Transverse colon (tissue), 4 donors: ENCODE results near the gene MAB21L2. TPM values are rescaled to one million over a fixed set of nuclear protein-coding genes. Genes with fewer than 3 reads are reported as not detected.
"Not testable (repeated sequence)": the region's sequence is repeated elsewhere in the genome, so short reads cannot be mapped to it uniquely, and the experiment has no call there.

Source experiments
- DNase-seq: peaks from one replicate; pipeline ENCODE4 v3.0.0-alpha.2; 2019
- H3K27ac ChIP-seq, 4 donors: fragments of 200-600 bp; sonication (generic); 2 replicates each; pipeline ENCODE4 v1.5.1; 2016 to 2018; ENCODE audit warnings: inconsistent platforms in 4 of 4
- H3K27me3 ChIP-seq: fragments of 200-600 bp; sonication (generic); 2 replicates; pipeline ENCODE4 v1.5.1; 2017; ENCODE audit warnings: inconsistent platforms
- H3K36me3 ChIP-seq, 4 donors: fragments of 200-600 bp; sonication (generic); 2 replicates each; pipeline ENCODE4 v1.5.1; 2017 to 2019; ENCODE audit warnings: inconsistent platforms in 4 of 4
- H3K4me1 ChIP-seq, 4 donors: fragments of 200-600 bp; sonication (generic); 2 replicates each; pipeline ENCODE4 v1.5.1; 2017 to 2020; ENCODE audit warnings: inconsistent platforms in 4 of 4
- H3K4me3 ChIP-seq, 4 donors: fragments of 200-600 bp; sonication (generic); 1 replicate in 1 of 4; 2 replicates in 3 of 4; pipeline versions ENCODE4 v1.5.1 to v1.6.1; 2017 to 2019; ENCODE audit warnings: inconsistent platforms in 4 of 4
- H3K9me3 ChIP-seq, 2 donors: fragments of 200-600 bp; sonication (generic); 2 replicates each; pipeline ENCODE4 v1.5.1; 2017 to 2019; ENCODE audit warnings: inconsistent platforms in 2 of 2
- CTCF ChIP-seq, 5 experiments: fragments of 200-600 bp in 3 of 5; fragments of 450-650 bp in 2 of 5; sonication (generic) in 3 of 5; IDR thresholded peaks; 1 replicate in 2 of 5; 2 replicates in 3 of 5; pipeline ENCODE4 v1.5.1; 2016 to 2017; ENCODE audit warnings: antibody characterized with exemption in 5 of 5, inconsistent platforms in 3 of 5, mild to moderate bottlenecking in 2 of 5, moderate library complexity in 1 of 5
- EP300 ChIP-seq: sonication (generic); formaldehyde crosslinking; IDR thresholded peaks from one replicate; pipeline ENCODE4 v1.6.1; 2017; ENCODE audit warnings: antibody characterized with exemption, low read depth
- POLR2A ChIP-seq: fragments of 450-650 bp; IDR thresholded peaks from one replicate; pipeline ENCODE4 v1.6.1; 2016; ENCODE audit warnings: antibody characterized with exemption, mild to moderate bottlenecking, moderate library complexity
- POLR2AphosphoS5 ChIP-seq, 3 donors: sonication (generic); formaldehyde crosslinking; IDR thresholded peaks; one replicate each; pipeline ENCODE4 v1.6.1; 2016; ENCODE audit warnings: antibody characterized with exemption in 3 of 3
- WGBS, 2 donors: methylation state at CpG; one replicate each; pipeline ENCODE4 v1.1.5; 2018; ENCODE audit warnings: low coverage in 1 of 2; 5-methylcytosine and 5-hydroxymethylcytosine counted together
- in situ Hi-C, 4 donors: fragments of 200-750 bp; cut with MboI; loops; one replicate each; pipeline versions ENCODE4 v1.15.0 to v1.15.1; 2017; ENCODE audit warnings: low sequenced_read_pairs in 3 of 4, low pct_ligation_motif_present in 1 of 4, low pct_unique_long_range_greater_than_20kb in 1 of 4
- intact Hi-C: fragments of 100-400 bp; cut with DNase I; formaldehyde crosslinking; loops from one replicate; pipeline ENCODE4 v1.15.1; 2023; ENCODE audit warnings: low total_unique reads
- total RNA-seq, 4 donors: library from RNA; depleted of rRNA; stranded (reverse); fragments of >200 nt; gene quantifications; one replicate each; pipeline ENCODE4 v1.1.0, GENCODE V29; 2016

MAB21L2 gene
- total RNA-seq, 4 donors from 2014 or later = 63.0 to 106 (median 78.9) TPM

GRCh38 chr4:150562751-150563150, 19.2 kb upstream of the MAB21L2 start:
- Histone ChIP-seq H3K27me3 (no peaks in the 10 kb centered on the region), H3K9me3 (peaks cover 4 to 7% of the 10 kb centered on the region in 2 donors), H3K36me3 (peaks cover 0 to 3% (median 0%) of the 10 kb centered on the region in 4 donors), H3K4me1 (no peaks in the 10 kb centered on the region), H3K27ac (no peak overlapping the region), H3K4me3 (no peak overlapping the region)
- intact Hi-C loops = no loop called here
- in situ Hi-C loops = no loop called here
- no peak for DNase-seq
- TF ChIP-seq CTCF (IDR thresholded peaks at IDR 0.05) (no peak), EP300 (no peak), POLR2AphosphoS5 (IDR thresholded peaks at IDR 0.05) (no peak), POLR2A (no peak)

DNA sequence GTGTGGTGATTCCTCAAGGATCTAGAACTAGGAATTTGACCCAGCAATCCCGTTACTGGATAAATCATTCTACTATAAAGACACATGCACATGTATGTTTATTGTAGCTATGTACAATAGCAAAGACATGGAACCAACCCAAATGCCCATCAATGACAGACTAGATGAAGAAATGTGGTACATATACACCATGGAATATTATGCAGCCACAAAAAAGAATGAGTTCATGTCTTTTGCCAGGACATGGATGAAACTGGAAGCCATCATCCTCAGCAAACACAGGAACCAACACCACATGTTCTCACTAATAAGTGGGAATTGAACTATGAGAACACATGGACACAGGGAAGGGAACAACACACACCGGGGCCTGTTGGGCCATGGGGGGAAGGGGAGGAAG, 17.0 kb upstream of the MAB21L2 start:
- not testable (repeated sequence) for H3K9me3 ChIP-seq

GRCh38 chr4:150567070-150567469, 14.9 kb upstream of the MAB21L2 start:
- TF ChIP-seq POLR2AphosphoS5 (IDR thresholded peaks at IDR 0.05) = no peak
- TF ChIP-seq POLR2A = no peak
- no peak for TF ChIP-seq EP300
- TF ChIP-seq CTCF (IDR thresholded peaks at IDR 0.05) = no peak
- H3K4me3 ChIP-seq = no peak overlapping the region
- in situ Hi-C loops (no loop called here), intact Hi-C loops (no loop called here)
- peaks cover 0 to 3% (median 0%) of the 10 kb centered on the region in 4 donors for H3K36me3 ChIP-seq
- peaks cover 0 to 14% (median 5%) of the 10 kb centered on the region in 4 donors for H3K4me1 ChIP-seq
- WGBS, 2 donors = 83 to 85% methylated on average over 3 of the region's 3 CpGs
- no peaks in the 10 kb centered on the region for H3K27me3 ChIP-seq
- no peak for DNase-seq
- no peak overlapping the region for H3K27ac ChIP-seq
- H3K9me3 ChIP-seq = peaks cover 4 to 7% of the 10 kb centered on the region in 2 donors

More for the DNA sequence above, 17.0 kb upstream of the MAB21L2 start:
- H3K27me3 ChIP-seq, DNase-seq, H3K36me3 ChIP-seq, H3K4me3 ChIP-seq, in situ Hi-C loops, intact Hi-C loops, H3K27ac ChIP-seq, H3K4me1 ChIP-seq: not testable (repeated sequence)
- 96 to 100% methylated on average over 1 to 2 of the region's 2 CpGs for WGBS, 2 donors

DNA sequence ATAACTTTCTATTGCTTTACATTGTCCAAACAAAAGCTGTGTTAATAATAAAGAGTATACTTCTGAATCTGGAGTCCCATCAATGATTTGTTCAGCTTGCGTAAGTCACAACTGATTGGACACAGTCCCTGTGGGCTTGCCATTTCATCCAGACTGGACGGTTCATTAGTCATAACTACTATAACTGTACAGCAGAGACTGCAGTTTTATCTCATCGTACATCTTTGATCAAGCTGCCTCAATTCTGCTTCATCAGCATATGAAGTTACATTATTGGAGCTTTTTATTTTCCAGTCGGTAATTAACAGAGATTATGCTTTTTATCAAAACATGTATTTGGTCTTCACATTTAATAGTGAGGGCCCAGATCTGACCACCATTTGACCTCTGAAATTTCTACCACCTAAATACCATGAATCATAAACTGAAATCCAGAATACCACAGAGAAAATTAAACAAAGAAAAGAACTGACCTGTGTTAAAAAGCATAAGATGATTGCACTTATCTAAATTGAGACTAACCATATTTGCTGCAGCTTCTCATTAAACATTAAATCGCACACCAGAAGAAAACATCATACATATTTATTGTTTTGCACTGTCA, 12.5 kb upstream of the MAB21L2 start:
- TF ChIP-seq POLR2A (no peak), POLR2AphosphoS5 (IDR thresholded peaks at IDR 0.05) (peak in 1 of 3 donors; percentile 34)
- Histone ChIP-seq H3K27ac (peak overlapping the region; percentile 24 to 89 (median 40)), H3K9me3 (peaks cover 4 to 7% of the 10 kb centered on the region in 2 donors), H3K27me3 (no peaks in the 10 kb centered on the region), H3K4me3 (no peak overlapping the region), H3K4me1 (peaks cover 0 to 24% (median 9%) of the 10 kb centered on the region in 4 donors), H3K36me3 (peaks cover 0 to 3% (median 0%) of the 10 kb centered on the region in 4 donors)
- no peak for DNase-seq
- 64 to 71% methylated on average over 5 of the region's 5 CpGs for WGBS, 2 donors
- intact Hi-C loops (no loop called here), in situ Hi-C loops (no loop called here)

- intact Hi-C loops (no loop called here), in situ Hi-C loops (no loop called here)
- 71 to 77% methylated on average over 4 of the region's 4 CpGs for WGBS, 2 donors
- DNase-seq = no peak
- TF ChIP-seq POLR2AphosphoS5 (IDR thresholded peaks at IDR 0.05) = no peak
- TF ChIP-seq EP300 = no peak
- Histone ChIP-seq H3K27me3 (no peaks in the 10 kb centered on the region), H3K9me3 (peaks cover under 1 to 3% of the 10 kb centered on the region in 2 donors), H3K27ac (peak overlapping the region; percentile 24 to 89 (median 40)), H3K4me1 (peaks cover 0 to 24% (median 9%) of the 10 kb centered on the region in 4 donors), H3K36me3 (peaks cover 0 to 1% (median 0%) of the 10 kb centered on the region in 4 donors), H3K4me3 (no peak overlapping the region)
These were observed 11.9 kb upstream of the MAB21L2 start for GRCh38 chr4:150569998-150570535.
